Measurements from ENCODE around the gene NOL7.

GRCh38 chr6:13617066-13617465 is 1.9 kb downstream of the NOL7 start:
- TF ChIP-seq, protein P1, sequence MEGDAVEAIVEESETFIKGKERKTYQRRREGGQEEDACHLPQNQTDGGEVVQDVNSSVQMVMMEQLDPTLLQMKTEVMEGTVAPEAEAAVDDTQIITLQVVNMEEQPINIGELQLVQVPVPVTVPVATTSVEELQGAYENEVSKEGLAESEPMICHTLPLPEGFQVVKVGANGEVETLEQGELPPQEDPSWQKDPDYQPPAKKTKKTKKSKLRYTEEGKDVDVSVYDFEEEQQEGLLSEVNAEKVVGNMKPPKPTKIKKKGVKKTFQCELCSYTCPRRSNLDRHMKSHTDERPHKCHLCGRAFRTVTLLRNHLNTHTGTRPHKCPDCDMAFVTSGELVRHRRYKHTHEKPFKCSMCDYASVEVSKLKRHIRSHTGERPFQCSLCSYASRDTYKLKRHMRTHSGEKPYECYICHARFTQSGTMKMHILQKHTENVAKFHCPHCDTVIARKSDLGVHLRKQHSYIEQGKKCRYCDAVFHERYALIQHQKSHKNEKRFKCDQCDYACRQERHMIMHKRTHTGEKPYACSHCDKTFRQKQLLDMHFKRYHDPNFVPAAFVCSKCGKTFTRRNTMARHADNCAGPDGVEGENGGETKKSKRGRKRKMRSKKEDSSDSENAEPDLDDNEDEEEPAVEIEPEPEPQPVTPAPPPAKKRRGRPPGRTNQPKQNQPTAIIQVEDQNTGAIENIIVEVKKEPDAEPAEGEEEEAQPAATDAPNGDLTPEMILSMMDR (IDR thresholded peaks at IDR 0.05) = no peak
- no peak for TF ChIP-seq POLR2A (IDR thresholded peaks at IDR 0.05)

Measured in Peyer's patch (tissue), 4 donors.